Activated T-cell treated with anti-CD3 and anti-CD28 coated beads, Interleukin-2, amount 50 U/mL, for 72 hours (primary cell): Measurements from ENCODE around the gene PTPRF. TPM values are rescaled to one million over a fixed set of nuclear protein-coding genes. Genes with fewer than 3 reads are reported as not detected.

ENCODE experiments used
- ATAC-seq, 2 donors: fragments of 150-1000 bp; cut with Tn5 transposase; replicated peaks in 1 of 2; 2 replicates each; pipeline ENCODE4 v1.10.0; 2021; ENCODE audit warnings: moderate library complexity in 2 of 2, mild to moderate bottlenecking in 1 of 2
- DNase-seq, 2 donors: peaks; one replicate each; pipeline ENCODE4 v3.0.0; 2021 to 2022; ENCODE audit warnings: mixed read lengths in 1 of 2
- H3K27ac Mint-ChIP-seq: one replicate; pipeline ENCODE4 v1.8.0; 2022; ENCODE audit warnings: mild to moderate bottlenecking, moderate library complexity, mixed read lengths
- H3K27me3 Mint-ChIP-seq: one replicate; pipeline ENCODE4 v1.8.0; 2022; ENCODE audit warnings: low read depth, mixed read lengths
- H3K36me3 Mint-ChIP-seq, 2 donors: one replicate each; pipeline ENCODE4 v1.8.0; 2022; ENCODE audit warnings: mixed read lengths in 2 of 2, mild to moderate bottlenecking in 1 of 2; ENCODE audit not compliant: insufficient read depth in 2 of 2
- H3K4me1 Mint-ChIP-seq: one replicate; pipeline ENCODE4 v1.8.0; 2022; ENCODE audit warnings: low read depth, mixed read lengths
- H3K4me3 Mint-ChIP-seq, 2 donors: one replicate each; pipeline ENCODE4 v1.8.0; 2022; ENCODE audit warnings: mild to moderate bottlenecking in 2 of 2, mixed read lengths in 2 of 2, moderate library complexity in 2 of 2
- H3K9me3 Mint-ChIP-seq, 2 donors: one replicate each; pipeline ENCODE4 v1.8.0; 2022; ENCODE audit warnings: mixed read lengths in 2 of 2
- total RNA-seq, 2 donors: library from RNA; stranded (reverse); gene quantifications; one replicate each; pipeline ENCODE4 v1.2.3, GENCODE V29; 2022

The PTPRF gene
- total RNA-seq, 2 donors from 2014 or later = 2.2 to 6.2 TPM

GRCh38 chr1:43554444-43554992, 23.8 kb downstream of the PTPRF start:
- Mint-ChIP-seq H3K4me1 (peaks cover 18% of the 10 kb centered on the region), H3K27me3 (peaks cover 9% of the 10 kb centered on the region), H3K36me3 (no peaks in the 10 kb centered on the region), H3K4me3 (peak overlapping the region in 1 of 2 donors; percentile 9), H3K9me3 (no peaks in the 10 kb centered on the region), H3K27ac (no peak overlapping the region)
- peak; percentile 86 to 91 for ATAC-seq
- peak; percentile 33 to 54 for DNase-seq

GRCh38 chr1:43556782-43557181, 26.1 kb downstream of the PTPRF start:
- Mint-ChIP-seq H3K27ac (no peak overlapping the region), H3K9me3 (no peaks in the 10 kb centered on the region), H3K4me3 (no peak overlapping the region), H3K36me3 (no peaks in the 10 kb centered on the region), H3K4me1 (peaks cover 10% of the 10 kb centered on the region), H3K27me3 (no peaks in the 10 kb centered on the region)
- no peak for DNase-seq
- ATAC-seq = no peak

- H3K27me3 Mint-ChIP-seq = no peaks in the 10 kb centered on the region
- H3K4me1 Mint-ChIP-seq = peaks cover 10% of the 10 kb centered on the region
- H3K4me3 Mint-ChIP-seq = no peak overlapping the region
- no peak overlapping the region for H3K27ac Mint-ChIP-seq
- H3K9me3 Mint-ChIP-seq = no peaks in the 10 kb centered on the region
- H3K36me3 Mint-ChIP-seq = no peaks in the 10 kb centered on the region
- no peak for ATAC-seq
- no peak for DNase-seq
Measured at GRCh38 chr1:43557744-43558245, 27.1 kb downstream of the PTPRF start.

GRCh38 chr1:43558346-43558841, 27.7 kb downstream of the PTPRF start:
- H3K27ac Mint-ChIP-seq = no peak overlapping the region
- H3K27me3 Mint-ChIP-seq = no peaks in the 10 kb centered on the region
- ATAC-seq (no peak), DNase-seq (no peak)
- H3K4me3 Mint-ChIP-seq = no peak overlapping the region
- no peaks in the 10 kb centered on the region for H3K36me3 Mint-ChIP-seq
- H3K4me1 Mint-ChIP-seq = peaks cover 10% of the 10 kb centered on the region
- H3K9me3 Mint-ChIP-seq = no peaks in the 10 kb centered on the region

GRCh38 chr1:43559714-43560113, 29.0 kb downstream of the PTPRF start:
- DNase-seq (no peak), ATAC-seq (no peak)
- Mint-ChIP-seq H3K4me3 (no peak overlapping the region), H3K36me3 (no peaks in the 10 kb centered on the region), H3K4me1 (peaks cover 4% of the 10 kb centered on the region), H3K27me3 (no peaks in the 10 kb centered on the region), H3K27ac (no peak overlapping the region), H3K9me3 (no peaks in the 10 kb centered on the region)

- H3K9me3 Mint-ChIP-seq = no peaks in the 10 kb centered on the region
- no peak overlapping the region for H3K4me3 Mint-ChIP-seq
- no peak for ATAC-seq
Measured at GRCh38 chr1:43560286-43560685, 29.6 kb downstream of the PTPRF start.

GRCh38 chr1:43563876-43564539, 33.3 kb downstream of the PTPRF start:
- H3K4me3 Mint-ChIP-seq = no peak overlapping the region
- no peak for ATAC-seq
- H3K4me1 Mint-ChIP-seq = peaks cover 3% of the 10 kb centered on the region
- H3K27ac Mint-ChIP-seq = no peak overlapping the region
- peaks cover 10% of the 10 kb centered on the region for H3K27me3 Mint-ChIP-seq
- H3K9me3 Mint-ChIP-seq = no peaks in the 10 kb centered on the region
- DNase-seq = no peak
- no peaks in the 10 kb centered on the region for H3K36me3 Mint-ChIP-seq

More at GRCh38 chr1:43560286-43560685, 29.6 kb downstream of the PTPRF start:
- H3K27ac Mint-ChIP-seq = no peak overlapping the region
- H3K27me3 Mint-ChIP-seq = no peaks in the 10 kb centered on the region
- H3K36me3 Mint-ChIP-seq = no peaks in the 10 kb centered on the region
- H3K4me1 Mint-ChIP-seq = no peaks in the 10 kb centered on the region
- no peak for DNase-seq

GRCh38 chr1:43564551-43565348, 34.1 kb downstream of the PTPRF start:
- Mint-ChIP-seq H3K9me3 (no peaks in the 10 kb centered on the region), H3K27me3 (peaks cover 10% of the 10 kb centered on the region), H3K4me3 (peak overlapping the region in 1 of 2 donors; percentile 66), H3K36me3 (no peaks in the 10 kb centered on the region), H3K4me1 (peaks cover 3% of the 10 kb centered on the region), H3K27ac (no peak overlapping the region)
- no peak for ATAC-seq
- no peak for DNase-seq

- ATAC-seq (peak; percentile 82 to 85), DNase-seq (peak; percentile 54 to 55)
- H3K27me3 Mint-ChIP-seq = peaks cover 10% of the 10 kb centered on the region
- peak overlapping the region; percentile 67 to 70 for H3K4me3 Mint-ChIP-seq
- peaks cover 3% of the 10 kb centered on the region for H3K4me1 Mint-ChIP-seq
- no peaks in the 10 kb centered on the region for H3K9me3 Mint-ChIP-seq
- no peak overlapping the region for H3K27ac Mint-ChIP-seq
- no peaks in the 10 kb centered on the region for H3K36me3 Mint-ChIP-seq
Measured at GRCh38 chr1:43565600-43566360, 35.1 kb downstream of the PTPRF start.

GRCh38 chr1:43566382-43567044, 35.8 kb downstream of the PTPRF start:
- H3K27me3 Mint-ChIP-seq = peaks cover 10% of the 10 kb centered on the region
- ATAC-seq (no peak), DNase-seq (no peak)
- H3K4me1 Mint-ChIP-seq = peaks cover 3% of the 10 kb centered on the region
- H3K4me3 Mint-ChIP-seq = peak overlapping the region; percentile 67 to 70
- no peaks in the 10 kb centered on the region for H3K9me3 Mint-ChIP-seq
- no peaks in the 10 kb centered on the region for H3K36me3 Mint-ChIP-seq
- H3K27ac Mint-ChIP-seq = no peak overlapping the region

GRCh38 chr1:43569175-43569574, 38.5 kb downstream of the PTPRF start:
- Mint-ChIP-seq H3K4me3 (no peak overlapping the region), H3K36me3 (no peaks in the 10 kb centered on the region), H3K4me1 (peaks cover 3% of the 10 kb centered on the region), H3K9me3 (no peaks in the 10 kb centered on the region), H3K27me3 (peaks cover 10% of the 10 kb centered on the region), H3K27ac (no peak overlapping the region)
- no peak for ATAC-seq
- no peak for DNase-seq

- Mint-ChIP-seq H3K36me3 (no peaks in the 10 kb centered on the region), H3K27ac (no peak overlapping the region), H3K4me1 (peaks cover 3% of the 10 kb centered on the region), H3K27me3 (peaks cover 10% of the 10 kb centered on the region), H3K9me3 (no peaks in the 10 kb centered on the region), H3K4me3 (no peak overlapping the region)
- ATAC-seq (no peak), DNase-seq (no peak)
Measured at GRCh38 chr1:43570277-43570676, 39.6 kb downstream of the PTPRF start.
